ENCODE measurements around the gene TAGAP.

TAGAP gene

GRCh38 chr6:159071843-159072769 is 27.3 kb upstream of the TAGAP start:
- DNase-seq (ENCODE audit: low spot score) = no peak

DNA sequence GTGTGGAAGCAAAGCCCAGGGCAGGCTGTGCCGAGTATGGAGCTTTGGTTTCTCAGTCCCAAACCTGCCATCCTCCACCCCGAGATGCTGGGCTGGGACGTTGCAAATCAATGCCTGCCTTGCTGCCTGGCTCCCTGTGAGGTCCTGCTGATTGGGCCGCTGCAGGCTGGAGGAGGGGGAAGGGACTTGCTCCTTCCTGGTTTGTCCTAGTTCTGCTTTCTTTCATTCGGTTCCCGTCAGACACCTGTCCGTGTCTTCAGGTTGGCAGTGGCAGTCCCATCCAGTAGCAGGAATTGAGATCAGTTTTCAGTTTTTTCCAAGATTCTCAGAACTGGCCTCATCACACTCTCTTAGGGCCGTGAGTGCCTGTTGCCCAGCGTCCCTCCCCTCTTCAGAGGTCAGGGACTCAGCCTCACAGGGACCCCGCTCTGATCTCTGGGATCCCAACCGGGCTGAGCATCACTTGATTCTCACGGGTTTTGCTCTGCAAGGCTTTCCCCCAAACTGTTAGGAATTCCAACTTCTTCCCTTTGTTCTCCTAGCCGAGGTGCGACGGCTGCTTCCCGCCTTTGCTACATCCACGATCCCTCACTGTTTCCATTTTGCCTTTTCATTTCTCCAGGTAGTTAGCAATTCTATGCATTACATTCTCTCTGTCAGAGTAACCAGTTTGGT is 24.2 kb upstream of the TAGAP start:
- no peak for DNase-seq (ENCODE audit: low spot score)

- DNase-seq (ENCODE audit: low spot score) = no peak
Measured at GRCh38 chr6:159067334-159067733, 22.5 kb upstream of the TAGAP start.

GRCh38 chr6:159066483-159066882 is 21.7 kb upstream of the TAGAP start:
- DNase-seq (ENCODE audit: low spot score) = no peak

GRCh38 chr6:159065759-159066329 is 21.1 kb upstream of the TAGAP start:
- no peak for DNase-seq (ENCODE audit: low spot score)

DNA sequence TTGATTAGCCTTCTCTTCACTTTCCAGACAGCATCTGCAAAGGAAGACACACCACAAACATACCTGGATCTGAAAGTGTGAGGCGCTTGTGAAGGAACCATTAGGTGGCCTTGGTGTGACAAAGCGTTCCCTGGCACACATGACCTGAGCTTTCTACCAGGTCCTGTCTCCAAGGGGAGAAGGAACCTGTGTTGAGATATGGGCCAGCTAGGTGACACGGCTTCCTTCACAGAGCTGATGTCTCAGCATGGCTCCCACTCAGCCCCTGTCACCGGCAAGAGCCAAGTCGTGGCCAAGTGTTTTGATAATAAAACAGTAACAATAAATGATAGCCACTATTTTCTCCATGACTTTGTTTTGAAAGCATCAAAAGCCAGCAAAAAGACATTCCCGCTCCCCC is 20.3 kb upstream of the TAGAP start:
- no peak for DNase-seq (ENCODE audit: low spot score)

DNA sequence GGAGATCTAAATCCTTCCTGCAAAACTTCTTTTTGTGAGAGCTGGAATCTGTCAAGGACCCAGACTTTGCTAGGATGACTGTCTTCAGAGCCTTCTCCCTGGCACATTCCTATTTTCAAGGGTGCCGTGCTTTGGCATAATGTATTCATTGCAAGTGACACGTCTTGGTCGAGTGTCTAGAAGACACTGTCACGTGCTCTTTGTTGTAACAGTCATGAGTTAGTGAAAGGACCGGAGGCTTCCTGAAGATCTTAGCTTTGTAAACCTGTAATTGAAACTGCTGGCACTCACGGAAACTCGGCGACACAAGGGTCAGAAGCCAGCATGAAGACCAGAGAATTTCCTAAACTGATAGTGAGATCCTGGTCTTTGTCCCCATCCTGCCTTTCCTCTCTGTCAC is 19.7 kb upstream of the TAGAP start:
- DNase-seq (ENCODE audit: low spot score) = peak; percentile 25

DNA sequence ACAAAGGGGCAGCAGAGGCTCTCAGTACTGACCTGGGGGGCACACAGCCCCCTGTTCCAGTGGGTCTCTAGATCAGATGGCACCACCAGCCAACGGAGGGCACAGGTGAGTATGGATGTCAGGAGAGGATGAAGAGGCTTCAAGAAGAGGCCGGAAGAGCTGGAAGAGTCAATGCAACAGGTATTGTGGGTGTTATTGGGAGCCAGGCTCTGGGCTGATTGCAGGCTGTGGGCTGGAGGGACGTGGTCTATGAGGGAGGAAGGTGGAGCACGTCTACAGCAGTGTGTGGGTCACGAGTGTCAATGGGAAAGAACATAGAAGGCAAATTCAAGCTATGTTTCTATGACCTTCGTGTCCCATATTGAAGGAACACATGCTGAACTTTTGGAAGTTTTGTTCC is 18.8 kb upstream of the TAGAP start:
- DNase-seq (ENCODE audit: low spot score) = no peak

GRCh38 chr6:159062976-159063375 is 18.2 kb upstream of the TAGAP start:
- DNase-seq (ENCODE audit: low spot score) = no peak

GRCh38 chr6:159062564-159062945 is 17.8 kb upstream of the TAGAP start:
- peak; percentile 75 for DNase-seq (ENCODE audit: low spot score)

- peak; percentile 76 for DNase-seq (ENCODE audit: low spot score)
Measured at GRCh38 chr6:159061805-159062563, 17.2 kb upstream of the TAGAP start.

DNA sequence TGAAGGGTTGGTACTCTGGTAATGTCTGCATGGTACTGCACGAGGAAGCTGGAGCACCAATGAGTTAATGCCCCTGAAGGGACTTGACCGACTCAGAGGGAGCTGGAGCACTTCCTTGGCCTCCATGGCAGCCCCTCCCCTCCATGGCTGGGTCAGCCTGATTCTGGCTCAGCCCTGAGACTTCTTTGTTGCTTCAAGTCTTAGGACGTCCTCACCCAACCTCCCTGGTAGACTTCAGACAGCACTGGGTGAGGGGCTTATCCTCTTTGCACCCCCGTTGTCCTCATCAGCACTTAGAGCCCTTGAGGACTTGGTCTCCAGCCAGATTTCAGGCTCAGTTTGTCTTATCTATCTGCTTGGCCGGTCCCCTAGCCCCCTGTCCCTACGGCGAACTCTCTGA is 16.4 kb upstream of the TAGAP start:
- no peak for DNase-seq (ENCODE audit: low spot score)

DNA sequence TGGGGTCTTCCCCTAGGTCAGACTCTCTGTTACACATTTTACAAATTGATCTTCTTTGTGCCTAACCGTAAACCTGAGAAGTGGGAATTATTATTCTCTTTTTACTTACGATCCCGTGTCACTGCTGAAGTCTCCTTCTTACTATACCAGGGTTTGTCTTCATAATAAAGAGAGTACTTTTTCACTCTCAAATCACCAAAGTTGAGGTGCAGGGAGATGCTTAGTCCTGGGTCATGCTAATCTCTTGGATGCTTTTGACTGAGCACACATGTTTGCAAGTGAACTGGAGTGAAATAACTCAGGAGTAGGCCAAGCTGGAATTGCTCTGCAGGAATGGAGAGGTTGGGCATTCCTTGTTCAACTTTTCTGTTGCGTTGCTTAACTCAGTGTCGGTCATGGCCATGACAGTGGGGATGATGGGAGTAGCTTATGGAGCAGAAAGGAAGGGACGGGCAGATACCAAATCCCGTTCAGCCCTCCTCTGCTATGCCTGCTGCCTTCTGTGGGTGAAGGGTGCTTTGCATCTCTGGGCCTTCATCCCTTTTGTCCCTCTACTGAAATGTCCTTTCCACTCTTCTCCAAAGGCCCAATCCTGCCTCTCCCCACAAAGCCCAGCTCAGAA is 15.2 kb upstream of the TAGAP start:
- no peak for DNase-seq (ENCODE audit: low spot score)

DNA sequence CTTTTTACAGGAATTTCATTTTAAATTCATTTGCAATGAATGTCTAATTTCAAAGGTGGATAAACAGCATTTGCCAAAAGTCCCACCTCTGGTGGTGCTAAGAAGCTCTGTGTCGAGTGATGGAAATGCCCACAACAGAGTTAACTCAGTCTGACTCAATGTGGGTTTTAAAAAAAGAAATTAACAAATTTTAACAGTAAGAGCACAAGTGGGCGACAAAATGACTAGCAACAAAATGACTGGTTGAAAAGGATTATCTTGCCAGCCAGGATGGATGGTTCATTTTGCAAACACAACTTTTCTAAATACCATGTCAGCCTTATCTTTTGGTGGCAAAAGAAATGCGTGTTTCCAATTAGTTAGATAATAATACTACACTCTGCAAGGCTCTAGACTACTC is 14.3 kb upstream of the TAGAP start:
- DNase-seq (ENCODE audit: low spot score) = peak; percentile 61

DNA sequence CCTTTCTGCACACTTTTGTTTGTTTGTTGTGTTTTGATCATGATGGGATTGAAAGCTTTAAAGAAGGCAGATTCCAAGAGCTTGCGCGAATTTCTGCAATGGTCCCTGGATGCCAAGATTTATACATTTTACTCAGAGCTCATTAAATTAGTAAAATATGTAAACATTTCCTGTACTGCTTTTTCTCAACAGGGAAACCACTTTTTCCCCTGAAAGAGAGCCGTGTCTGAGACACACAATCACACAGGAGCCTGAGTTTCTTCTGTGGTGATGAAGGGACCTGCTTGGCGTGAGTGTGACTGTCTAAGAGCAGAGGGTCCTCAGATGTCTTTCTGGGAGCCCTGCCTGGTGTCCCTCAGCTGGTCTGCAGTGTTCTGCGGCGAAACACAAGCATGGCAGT is 12.1 kb upstream of the TAGAP start:
- no peak for DNase-seq (ENCODE audit: low spot score)

- DNase-seq (ENCODE audit: low spot score) = no peak
Measured at GRCh38 chr6:159056432-159056831, 11.6 kb upstream of the TAGAP start.

DNA sequence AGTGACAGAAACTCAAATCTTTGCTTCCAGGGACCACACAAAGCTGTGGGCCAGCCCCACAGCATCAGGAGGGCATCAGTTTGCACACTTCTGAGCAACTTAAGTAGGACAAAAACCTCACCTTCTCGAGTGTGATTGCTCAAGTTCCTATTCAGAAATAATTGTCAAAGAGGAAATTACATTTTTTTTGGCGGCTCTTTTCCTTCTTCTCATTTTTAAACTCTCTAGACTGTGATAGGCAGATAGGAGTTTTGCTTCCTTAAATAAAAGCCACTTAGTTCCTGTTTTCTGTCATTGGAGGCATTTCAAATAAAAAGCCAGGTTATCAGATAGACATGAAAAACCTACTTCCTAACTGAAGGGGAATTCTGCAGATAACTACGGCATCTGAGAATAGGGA is 11.2 kb upstream of the TAGAP start:
- no peak for DNase-seq (ENCODE audit: low spot score)

DNA sequence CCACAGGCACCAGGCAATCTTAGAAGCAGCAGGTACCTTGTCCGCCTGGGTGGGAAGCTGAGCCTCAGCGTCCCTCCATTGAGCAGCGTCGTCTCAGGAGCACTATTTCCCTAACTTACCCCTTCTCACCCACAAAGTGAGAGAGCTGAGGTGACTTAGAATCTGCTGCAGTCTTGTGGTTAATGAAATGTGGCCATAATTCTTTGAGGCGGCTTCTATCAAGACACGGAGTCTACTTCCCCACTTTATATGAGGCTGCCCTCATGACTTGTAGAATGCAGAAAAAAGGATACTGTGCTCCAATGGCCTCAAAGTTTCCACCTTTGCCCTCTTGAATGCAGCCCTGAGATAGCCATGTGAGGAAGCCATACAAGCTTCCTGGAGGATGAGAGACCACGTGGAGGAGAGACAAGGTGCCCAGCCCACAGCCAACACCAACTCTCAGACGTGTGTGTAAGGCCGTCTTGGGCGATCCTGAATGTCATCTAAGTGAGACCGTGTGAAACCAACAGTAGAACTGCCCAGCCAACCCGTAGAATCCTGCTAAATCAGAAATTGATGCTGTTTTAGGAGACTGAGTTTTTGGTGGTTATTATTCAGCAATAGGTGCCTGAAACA is 9.1 kb upstream of the TAGAP start:
- DNase-seq (ENCODE audit: low spot score) = peak; percentile 39

DNA sequence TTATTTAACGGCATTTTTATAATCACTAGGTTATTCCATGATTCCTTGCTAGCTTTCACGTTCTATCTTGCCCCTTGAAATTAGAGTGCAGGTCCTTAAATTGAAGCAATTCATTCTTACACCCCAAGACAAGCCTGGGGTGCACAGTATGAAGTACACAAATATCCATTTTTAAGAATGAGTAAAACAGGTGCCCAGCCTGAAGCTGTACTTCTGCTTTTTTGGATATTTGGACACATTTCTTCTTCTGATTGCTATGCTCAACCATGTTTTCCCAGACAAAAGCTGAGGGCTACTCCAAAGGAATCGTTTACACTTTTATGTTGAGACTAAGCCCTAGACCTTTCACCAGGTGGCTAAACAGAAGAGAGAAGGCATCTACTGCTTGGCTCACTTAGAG is 7.9 kb upstream of the TAGAP start:
- no peak for DNase-seq (ENCODE audit: low spot score)

GRCh38 chr6:159047891-159048685 is 3.3 kb upstream of the TAGAP start:
- DNase-seq (ENCODE audit: low spot score) = no peak

- DNase-seq (ENCODE audit: low spot score) = no peak
Measured at GRCh38 chr6:159045801-159046200, 1.0 kb upstream of the TAGAP start.

Measured in CD4-positive, alpha-beta T cell treated with Interleukin-15 for 4 hours (primary cell).